ENCODE results near the gene NPEPL1.

DNA sequence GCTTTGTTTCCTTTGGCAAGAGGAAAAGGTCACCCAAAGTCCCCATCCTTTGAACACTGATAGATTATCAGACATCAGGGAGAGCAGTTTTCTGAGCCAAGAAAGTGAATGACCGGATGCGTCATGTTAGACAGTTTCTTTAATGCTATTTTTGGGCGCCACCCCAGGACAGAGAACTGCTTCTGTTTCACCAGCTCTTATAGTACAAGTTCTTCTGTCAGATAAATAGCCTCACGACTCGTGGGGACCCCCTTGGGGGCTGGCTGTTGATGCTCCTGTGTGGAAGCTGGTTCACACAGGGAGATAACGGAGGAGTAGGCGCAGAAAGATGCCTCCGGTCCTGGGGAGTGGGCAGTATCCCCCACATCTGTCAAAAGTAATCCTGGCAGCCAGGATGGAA lies 54.6 kb downstream of the NPEPL1 start:
- TF ChIP-seq CTCF (IDR thresholded peaks at IDR 0.05) (no peak), POLR2A (IDR thresholded peaks at IDR 0.05) (no peak)
